ENCODE measurements around the gene SENP8. TPM values are rescaled to one million over a fixed set of nuclear protein-coding genes. Genes with fewer than 3 reads are reported as not detected.

The SENP8 gene
- total RNA-seq = 3.4 and 5.7 TPM in 2 replicates

DNA sequence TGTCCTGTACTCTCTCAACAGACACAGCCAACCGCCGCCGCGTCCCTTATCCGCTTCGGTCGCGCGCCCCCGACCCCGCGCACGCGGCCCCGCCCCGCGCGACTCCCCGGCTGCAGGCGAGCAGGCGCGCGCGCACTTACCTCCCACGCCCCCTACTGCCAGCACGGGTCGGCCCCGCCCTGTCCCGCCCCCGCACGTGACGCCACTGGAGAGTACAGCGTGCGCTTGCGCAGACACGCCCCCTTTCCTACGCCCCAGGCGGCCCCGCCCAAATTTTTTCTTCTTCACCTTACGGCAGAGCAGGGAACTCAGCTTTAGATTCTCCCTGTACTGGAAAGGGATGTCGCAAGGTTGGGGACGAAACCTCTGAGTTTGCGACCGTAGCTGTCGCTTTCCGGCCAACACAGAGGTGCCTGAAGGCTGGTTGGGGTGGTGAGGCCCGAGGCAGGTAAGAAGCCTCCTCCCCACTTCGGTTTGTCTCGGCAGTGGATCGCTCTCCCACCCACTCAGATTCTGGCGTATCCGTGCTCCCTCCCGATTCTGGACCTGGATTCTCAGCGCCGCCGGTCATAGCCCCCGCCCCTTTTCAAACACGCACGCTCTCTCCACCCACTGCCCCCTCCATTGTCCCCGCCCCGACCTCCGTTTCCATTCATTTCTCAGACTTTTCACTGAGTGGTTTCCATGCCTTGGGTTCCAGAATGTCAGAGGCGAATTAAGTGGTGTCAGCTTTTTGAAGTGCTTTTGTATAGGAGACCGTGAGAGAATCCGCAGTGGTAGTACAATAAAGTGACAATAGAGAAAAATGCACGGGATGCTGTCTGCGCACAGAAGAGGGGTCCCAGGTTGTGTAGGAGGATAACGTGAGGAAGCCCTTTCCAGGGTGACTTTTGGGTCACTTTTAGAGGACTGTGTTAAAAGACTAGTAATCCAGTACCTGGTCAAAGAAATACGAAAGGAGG lies at the start of gene SENP8, which contains the start of gene MYO9A:
TSS of gene SENP8 (plus strand) at position 387 of the 962 bp plus-strand sequence. CDS start 21,221 bp downstream, outside the sequence.
TSS of gene MYO9A (minus strand) at position 134 of the 962 bp plus-strand sequence. CDS start 71,587 bp downstream, outside the sequence.

Other genes with a start within 250 kb of the SENP8 start
- gene MYO9A, start 253 bp upstream of the SENP8 start, total RNA-seq = 82.6 and 88.2 TPM in 2 replicates
- 0.54 and 1.0 TPM in 2 replicates for gene GRAMD2A, start 79.4 kb downstream of the SENP8 start, total RNA-seq
- gene PKM, start 112.8 kb downstream of the SENP8 start, total RNA-seq = 2,066 and 2,152 TPM in 2 replicates
- 28.4 and 28.8 TPM in 2 replicates for gene PARP6, start 154.2 kb downstream of the SENP8 start, total RNA-seq
- 0.39 and 0.54 TPM in 2 replicates for gene CELF6, start 201.8 kb downstream of the SENP8 start, total RNA-seq